ENCODE measurements around the gene ULBP2. TPM values are rescaled to one million over a fixed set of nuclear protein-coding genes. Genes with fewer than 3 reads are reported as not detected.
"Not testable (repeated sequence)": the region's sequence is repeated elsewhere in the genome, so short reads cannot be mapped to it uniquely, and the experiment has no call there.

ULBP2 gene
- total RNA-seq, 2 donors from 2014 or later, result 0.26 TPM; not detected in 1

DNA sequence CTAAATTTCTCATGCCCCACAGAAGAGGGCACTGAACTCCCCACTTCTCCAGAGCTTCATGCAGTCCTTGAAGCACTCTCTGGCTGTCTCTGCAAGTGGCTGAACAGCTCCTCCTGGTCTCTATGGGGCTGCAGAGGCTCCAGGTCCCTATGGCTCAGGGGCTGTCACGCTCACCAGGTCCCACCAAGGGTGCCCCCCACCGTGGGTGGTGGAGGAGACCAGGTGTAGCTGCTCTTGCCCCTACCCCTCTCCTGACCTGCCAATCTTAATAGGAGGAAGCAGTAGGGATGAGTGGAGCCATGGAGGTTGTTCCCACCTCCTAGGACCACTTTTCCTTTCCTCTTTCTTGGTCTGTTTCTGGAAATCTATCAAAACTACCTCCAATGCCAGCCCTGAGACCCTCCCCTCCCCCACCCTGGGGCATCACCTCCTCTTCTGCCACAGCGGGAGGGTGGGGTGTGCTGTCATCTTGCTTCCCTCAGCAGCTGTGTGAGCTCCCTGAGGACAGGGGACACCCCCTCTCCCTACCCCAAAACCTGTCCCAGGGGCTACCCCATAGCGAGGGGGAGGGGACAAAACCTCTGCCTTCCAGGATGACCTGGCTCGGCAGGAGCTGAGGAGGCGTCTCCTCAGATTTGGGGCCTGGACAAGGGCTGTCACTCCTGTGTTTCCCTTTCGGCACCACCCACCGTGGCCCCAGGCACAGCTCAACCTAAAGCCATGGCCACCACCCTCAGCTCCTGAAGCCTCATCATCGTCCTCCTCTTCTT lies 31.9 kb upstream of the ULBP2 start:
- intact Hi-C loops (cut with DNase I), result no loop called here
- H3K4me1 ChIP-seq, result no peaks in the 10 kb centered on the region
- ATAC-seq (no peak), DNase-seq (no peak)
- no peak for TF ChIP-seq POLR2A (IDR thresholded peaks at IDR 0.05)
- no peak for TF ChIP-seq CTCF (IDR thresholded peaks at IDR 0.05)
- no peaks in the 10 kb centered on the region for H3K27me3 ChIP-seq
- no peaks in the 10 kb centered on the region for H3K36me3 ChIP-seq (replicated peaks in 1 of 2; ENCODE audit: insufficient read depth in 1 of 2, low read depth in 2 of 2)
- H3K4me3 ChIP-seq, result no peak overlapping the region
- 86 to 87% methylated on average over 8 to 9 of the region's 9 CpGs for WGBS, 2 donors
- H3K27ac ChIP-seq, result no peak overlapping the region
- no peaks in the 10 kb centered on the region for H3K9me3 ChIP-seq

- H3K36me3 ChIP-seq (replicated peaks in 1 of 2; ENCODE audit: insufficient read depth in 1 of 2, low read depth in 2 of 2), result no peaks in the 10 kb centered on the region
- H3K27ac ChIP-seq, result no peak overlapping the region
- ATAC-seq (no peak), DNase-seq (no peak)
- intact Hi-C loops (cut with DNase I), result no loop called here
- H3K9me3 ChIP-seq, result no peaks in the 10 kb centered on the region
- WGBS, 2 donors, result 92 to 93% methylated on average over 21 to 23 of the region's 23 CpGs
- H3K27me3 ChIP-seq, result no peaks in the 10 kb centered on the region
- no peak for TF ChIP-seq POLR2A (IDR thresholded peaks at IDR 0.05)
- TF ChIP-seq CTCF (IDR thresholded peaks at IDR 0.05), result no peak
- H3K4me1 ChIP-seq, result no peaks in the 10 kb centered on the region
- H3K4me3 ChIP-seq, result no peak overlapping the region
These were observed 31.1 kb upstream of the ULBP2 start for GRCh38 chr6:149910721-149911151.

- H3K9me3 ChIP-seq; intact Hi-C loops (cut with DNase I); H3K27ac ChIP-seq; H3K36me3 ChIP-seq (replicated peaks in 1 of 2; ENCODE audit: insufficient read depth in 1 of 2, low read depth in 2 of 2); H3K27me3 ChIP-seq; DNase-seq; H3K4me1 ChIP-seq; H3K4me3 ChIP-seq; ATAC-seq: not testable (repeated sequence)
- 78 to 79% methylated on average over 3 of the region's 3 CpGs for WGBS, 2 donors
These were observed 29.1 kb upstream of the ULBP2 start for GRCh38 chr6:149912680-149913079.

DNA sequence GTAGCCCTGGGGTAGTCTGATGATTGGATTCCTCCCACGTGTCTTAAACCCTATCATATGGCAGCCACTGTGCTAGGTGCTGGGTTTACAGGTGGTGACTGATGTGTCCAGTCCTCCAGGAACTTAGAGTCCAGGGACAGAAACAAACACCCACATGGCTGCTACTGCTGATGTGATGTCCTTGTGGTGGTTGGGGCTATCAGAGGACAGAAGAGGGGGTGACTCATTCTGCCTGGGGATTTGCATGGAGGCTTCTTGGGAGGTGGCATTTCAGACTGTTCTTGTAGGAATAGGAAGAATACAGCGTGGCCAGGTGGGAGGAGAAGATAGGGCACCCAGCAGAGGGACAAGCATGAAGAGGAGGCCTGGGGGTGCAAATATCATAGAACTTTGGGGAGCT lies 28.7 kb upstream of the ULBP2 start:
- H3K4me1 ChIP-seq, result no peaks in the 10 kb centered on the region
- H3K4me3 ChIP-seq, result no peak overlapping the region
- H3K9me3 ChIP-seq, result no peaks in the 10 kb centered on the region
- H3K36me3 ChIP-seq (replicated peaks in 1 of 2; ENCODE audit: insufficient read depth in 1 of 2, low read depth in 2 of 2), result no peaks in the 10 kb centered on the region
- no peak overlapping the region for H3K27ac ChIP-seq
- H3K27me3 ChIP-seq, result no peaks in the 10 kb centered on the region
- intact Hi-C loops (cut with DNase I), result no loop called here
- no peak for DNase-seq
- TF ChIP-seq CTCF (IDR thresholded peaks at IDR 0.05), result no peak
- no peak for TF ChIP-seq POLR2A (IDR thresholded peaks at IDR 0.05)
- WGBS, 2 donors, result 51 to 72% methylated on average over 2 of the region's 2 CpGs
- no peak for ATAC-seq

DNA sequence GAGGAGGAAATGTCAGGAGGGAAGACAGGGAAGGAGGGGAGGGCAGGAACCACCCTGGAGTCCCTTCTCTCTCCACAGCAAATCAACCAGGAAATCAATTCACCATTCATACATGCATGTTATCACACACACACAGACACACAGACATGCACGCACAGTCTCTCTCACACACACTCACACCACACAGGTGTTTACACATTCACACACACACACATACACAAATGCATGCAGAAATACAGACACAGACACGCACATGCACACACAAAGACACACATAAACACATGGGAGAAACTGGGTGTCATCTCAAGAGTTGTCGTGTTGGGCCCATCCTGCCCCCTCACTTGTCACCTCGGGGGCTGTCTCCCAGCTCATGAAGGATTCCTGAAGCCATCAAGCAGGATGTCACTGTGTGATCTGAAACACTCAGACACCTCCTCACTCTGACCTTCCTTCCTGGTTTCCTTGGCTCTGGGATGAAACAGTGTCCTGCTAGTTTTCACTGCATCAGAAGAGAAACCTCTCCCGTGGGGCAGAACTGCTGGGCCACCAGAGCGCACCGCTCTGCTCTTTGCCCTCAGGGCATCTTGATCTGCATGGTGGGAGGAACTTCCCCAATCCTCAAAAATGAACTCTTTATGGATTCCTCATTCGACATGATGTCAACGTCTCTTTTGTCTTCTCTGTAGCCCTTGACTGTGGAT lies 28.1 kb upstream of the ULBP2 start:
- no peak for DNase-seq
- no peak overlapping the region for H3K27ac ChIP-seq
- no peak for ATAC-seq
- no peaks in the 10 kb centered on the region for H3K9me3 ChIP-seq
- no peaks in the 10 kb centered on the region for H3K36me3 ChIP-seq (replicated peaks in 1 of 2; ENCODE audit: insufficient read depth in 1 of 2, low read depth in 2 of 2)
- WGBS, 2 donors, result 77 to 78% methylated on average over 9 of the region's 9 CpGs
- H3K4me1 ChIP-seq, result no peaks in the 10 kb centered on the region
- intact Hi-C loops (cut with DNase I), result no loop called here
- H3K27me3 ChIP-seq, result no peaks in the 10 kb centered on the region
- TF ChIP-seq CTCF (IDR thresholded peaks at IDR 0.05) (no peak), POLR2A (IDR thresholded peaks at IDR 0.05) (no peak)
- no peak overlapping the region for H3K4me3 ChIP-seq
